CD4-positive, alpha-beta T cell treated with Interleukin-15 for 4 hours (primary cell): Measurements from ENCODE around the gene AGBL1.

ENCODE experiments used
- DNase-seq: peaks from one replicate; pipeline ENCODE4 v3.0.0-alpha.2; 2020; ENCODE audit warnings: low spot score

The AGBL1 gene

DNA sequence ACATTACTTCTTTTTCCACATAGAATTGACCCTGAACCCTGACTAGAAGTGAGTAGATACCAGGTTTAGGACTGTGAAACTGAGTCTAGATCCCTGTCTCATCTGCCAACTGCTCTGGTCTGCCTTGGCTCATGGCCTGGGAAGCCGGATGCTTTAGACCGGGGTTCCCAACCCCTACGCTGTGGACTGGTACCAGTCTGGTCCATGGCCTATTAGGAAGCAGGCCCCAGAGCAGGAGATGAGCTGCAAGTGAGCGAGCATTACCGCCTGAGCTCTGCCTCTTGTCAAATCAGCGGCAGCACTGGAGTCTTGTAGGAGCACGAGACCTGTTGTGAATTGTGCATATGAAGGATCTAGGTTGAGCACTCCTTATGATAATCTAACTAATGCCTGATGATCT lies 734.2 kb downstream of the AGBL1 start:
- no peak for DNase-seq

DNA sequence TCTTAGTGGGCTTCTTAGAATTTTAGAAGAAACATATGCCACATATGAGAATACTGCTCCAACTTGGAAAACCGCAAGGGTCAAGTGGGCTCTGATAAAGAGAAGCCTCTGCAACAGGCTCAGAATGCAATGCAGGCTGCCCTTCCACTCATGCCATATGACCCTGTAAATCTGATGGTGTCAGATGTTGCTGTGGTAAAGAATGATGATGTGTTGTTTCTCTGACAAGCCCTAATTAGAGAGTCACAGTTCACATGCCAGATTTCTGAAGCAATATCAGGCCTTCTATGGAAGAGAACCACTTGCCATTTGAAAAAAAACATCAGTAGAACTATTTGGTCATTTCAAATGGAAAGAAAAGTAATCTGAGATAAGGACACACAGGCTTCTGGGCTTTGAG lies 749.6 kb downstream of the AGBL1 start:
- no peak for DNase-seq

DNA sequence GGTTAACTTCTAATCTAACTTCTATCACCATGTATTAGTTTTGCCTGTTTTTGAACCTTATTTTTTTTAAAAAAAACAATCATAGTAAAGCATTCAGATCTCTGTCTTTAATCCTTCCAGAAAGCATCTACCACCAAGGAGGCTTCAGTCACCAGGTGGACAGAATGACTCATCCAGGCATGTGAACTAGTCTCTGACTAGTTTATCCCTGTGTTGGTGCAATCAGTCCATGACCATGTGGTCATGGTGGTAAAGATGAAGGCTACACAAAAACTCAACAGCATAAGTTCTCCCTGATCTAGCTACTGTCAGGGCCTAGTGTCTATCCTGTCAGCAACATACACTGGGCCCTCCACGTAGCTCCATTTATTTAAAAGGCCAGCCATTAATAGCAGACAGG lies 750.6 kb downstream of the AGBL1 start:
- DNase-seq = no peak

DNA sequence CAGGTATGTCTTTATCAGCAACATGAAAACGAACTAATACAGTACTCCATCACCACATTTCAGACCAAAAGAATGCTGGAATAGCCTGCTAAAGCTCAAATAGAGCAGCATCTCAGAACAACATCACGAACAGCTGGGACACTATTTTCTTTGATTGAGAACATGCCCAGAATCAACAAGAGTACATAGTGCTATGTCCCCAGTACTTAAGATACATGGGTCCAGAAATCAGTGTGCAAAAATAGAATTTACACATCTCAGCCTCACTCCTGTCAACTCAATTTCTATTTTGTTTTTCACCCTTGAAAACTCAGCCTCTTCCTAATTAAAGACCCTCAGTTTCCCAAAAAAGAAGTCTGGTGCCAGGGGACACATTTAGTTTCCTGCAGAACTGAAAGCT lies 753.9 kb downstream of the AGBL1 start:
- DNase-seq = no peak

DNA sequence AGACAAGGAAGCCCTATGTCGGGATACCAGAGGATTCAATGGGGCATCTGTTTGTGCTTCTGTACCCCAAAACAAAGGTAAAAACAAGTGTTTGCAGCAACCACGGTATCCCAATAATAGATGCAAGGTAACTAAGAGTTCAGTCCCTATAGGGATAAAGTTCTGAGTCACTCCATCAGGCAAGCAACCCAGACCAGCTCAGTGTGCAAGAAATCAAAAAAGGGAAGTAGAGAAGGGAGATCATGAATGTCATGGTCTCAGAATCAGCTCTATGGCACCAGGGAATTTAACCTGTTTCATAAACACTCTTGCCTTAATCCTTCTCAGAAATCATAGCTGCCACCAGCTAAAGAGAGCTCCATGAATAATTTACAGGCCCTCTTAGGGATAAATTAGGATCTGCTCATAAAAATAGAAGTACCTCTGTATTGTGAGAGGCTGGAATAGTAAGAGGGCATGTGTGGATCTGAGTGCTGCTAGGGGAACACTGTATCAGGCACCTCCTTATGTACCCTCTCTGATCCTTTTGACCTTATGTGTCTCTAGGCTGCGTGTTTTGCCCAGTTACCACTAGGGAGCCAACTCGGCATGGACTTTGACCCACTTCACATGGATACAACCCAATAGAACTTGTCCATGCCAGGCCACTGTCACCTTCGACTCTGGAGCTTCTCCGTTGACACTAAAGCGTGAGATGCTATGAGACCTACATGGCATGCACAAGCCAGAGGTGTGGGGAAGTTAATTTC lies 754.6 kb downstream of the AGBL1 start:
- DNase-seq = no peak

DNA sequence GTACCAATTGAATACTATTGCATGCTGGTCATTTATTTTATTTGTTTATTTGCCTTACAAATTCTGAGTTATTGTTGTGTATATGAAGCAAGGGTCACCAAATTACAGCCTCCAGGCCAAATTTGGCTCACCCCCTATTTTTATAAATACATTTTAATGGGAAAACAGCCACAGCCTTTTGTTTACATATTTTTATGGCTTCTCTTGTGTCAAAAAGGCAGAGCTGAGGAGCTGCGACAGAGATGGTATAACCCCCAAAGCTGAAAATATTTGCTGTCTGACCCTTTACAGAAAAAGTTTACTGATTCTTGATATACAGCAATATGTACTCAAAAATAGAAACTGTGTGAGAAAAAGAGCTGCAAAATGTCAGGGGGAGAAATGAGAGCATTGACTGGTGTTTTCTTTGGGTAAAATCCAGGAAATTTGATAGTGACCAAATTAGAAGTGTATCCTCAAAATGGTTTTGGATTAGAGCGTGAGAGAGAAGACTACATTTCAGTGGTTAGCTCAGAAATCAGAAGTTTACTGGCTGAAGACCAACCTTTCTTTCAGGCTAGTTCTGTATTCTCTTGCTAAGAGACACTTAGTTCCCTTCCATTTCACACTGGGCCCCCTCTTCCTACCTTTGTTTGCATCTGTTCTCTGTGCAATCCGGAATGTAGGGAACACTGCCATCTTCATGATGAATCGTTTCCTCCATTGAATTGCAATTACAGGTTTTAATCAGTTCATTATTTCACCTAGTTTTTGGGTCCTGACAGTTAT lies 757.8 kb downstream of the AGBL1 start:
- DNase-seq = no peak

DNA sequence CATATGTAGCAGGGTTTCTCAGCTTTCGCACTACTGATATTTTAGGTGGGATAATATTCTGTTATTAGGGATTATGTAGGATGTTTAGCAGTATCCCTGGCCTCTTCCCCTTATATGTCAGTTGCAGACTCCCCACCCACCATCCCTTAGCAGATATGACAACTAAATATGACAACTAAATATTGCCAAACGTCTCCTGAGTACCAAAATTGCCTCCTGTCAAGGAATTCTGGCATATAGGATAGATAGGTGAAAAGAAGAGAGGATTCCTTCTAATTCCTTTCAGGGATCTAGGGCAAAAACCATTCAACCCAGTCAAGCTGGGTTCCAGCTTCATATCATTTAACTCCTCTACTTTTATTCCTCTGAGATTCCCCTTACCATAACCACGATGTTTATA lies 759.8 kb downstream of the AGBL1 start:
- DNase-seq = no peak

DNA sequence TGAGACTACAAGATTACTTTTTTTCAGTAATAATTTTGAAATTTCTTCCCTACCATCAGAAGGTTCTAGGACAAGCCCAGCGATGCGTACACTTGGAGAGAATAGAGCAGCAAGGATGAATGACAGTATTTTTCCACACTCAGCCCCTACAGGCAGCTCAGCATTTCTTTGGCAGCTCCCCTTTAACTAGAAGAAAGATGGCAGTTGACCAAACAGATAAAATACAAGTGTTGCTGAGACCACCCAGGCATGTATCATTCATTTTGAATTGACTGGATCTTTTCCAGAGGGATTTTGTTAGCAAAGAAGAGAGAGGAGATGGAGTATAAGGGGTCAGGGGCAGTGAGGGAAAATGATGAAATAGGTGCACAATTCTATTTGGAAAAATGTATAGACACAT lies 761.3 kb downstream of the AGBL1 start:
- no peak for DNase-seq

DNA sequence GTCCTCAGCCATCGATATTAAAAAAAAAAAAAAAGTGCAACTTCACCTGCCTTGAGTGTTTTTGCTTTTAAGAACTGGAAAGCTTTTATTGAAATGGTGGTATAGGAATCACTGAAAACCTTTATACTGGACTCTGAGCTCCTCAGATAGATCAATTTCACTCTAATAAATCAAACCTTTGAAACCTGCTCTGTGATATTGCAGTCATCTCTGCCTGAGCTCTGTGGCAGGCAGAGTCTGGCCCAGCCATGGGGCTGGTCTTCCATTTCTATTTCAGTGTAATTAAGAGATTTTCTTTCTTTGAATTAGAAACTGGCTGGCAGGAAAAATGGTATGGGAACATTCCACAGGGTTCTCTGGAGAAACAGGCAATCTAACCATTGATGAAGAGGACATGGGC lies 762.5 kb downstream of the AGBL1 start:
- DNase-seq = no peak

DNA sequence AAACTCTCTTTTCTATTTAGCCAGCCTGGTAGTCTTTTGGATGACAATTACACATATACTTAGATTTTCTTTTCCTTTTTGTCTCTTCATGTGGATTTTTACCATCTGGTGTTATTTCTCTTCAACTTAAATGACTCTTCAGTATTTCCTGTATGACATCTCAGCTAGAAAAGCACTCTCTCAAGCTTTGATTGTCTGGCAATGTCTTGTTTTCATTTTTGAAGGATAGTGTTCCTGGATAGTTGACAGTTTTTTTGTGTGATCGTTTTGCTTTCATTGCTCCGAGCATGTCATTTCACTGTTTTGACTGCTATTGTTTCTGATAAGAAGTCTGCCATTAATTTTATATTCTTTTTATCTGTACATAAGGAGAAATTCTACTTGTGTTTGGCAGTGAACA lies 766.4 kb downstream of the AGBL1 start:
- DNase-seq = no peak

DNA sequence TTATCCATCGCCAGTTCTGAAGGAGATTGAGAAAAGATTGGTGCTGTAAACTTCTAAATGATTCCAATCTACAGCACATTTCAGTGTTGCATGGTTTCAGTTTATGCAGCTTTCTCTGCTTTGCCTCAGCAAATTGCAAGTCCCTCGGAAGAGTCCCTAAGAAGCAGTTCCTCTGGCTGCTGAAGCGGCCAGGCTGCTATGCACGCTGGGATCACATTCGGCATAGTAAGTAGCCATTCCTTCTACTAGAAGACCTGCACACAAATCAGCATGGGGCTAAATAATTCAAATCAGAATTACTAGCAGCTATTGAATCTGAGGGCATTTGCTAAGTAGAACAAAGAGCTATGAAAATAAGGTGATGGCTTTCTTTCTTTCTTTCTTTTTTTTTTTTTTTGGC lies 769.5 kb downstream of the AGBL1 start:
- DNase-seq = no peak

DNA sequence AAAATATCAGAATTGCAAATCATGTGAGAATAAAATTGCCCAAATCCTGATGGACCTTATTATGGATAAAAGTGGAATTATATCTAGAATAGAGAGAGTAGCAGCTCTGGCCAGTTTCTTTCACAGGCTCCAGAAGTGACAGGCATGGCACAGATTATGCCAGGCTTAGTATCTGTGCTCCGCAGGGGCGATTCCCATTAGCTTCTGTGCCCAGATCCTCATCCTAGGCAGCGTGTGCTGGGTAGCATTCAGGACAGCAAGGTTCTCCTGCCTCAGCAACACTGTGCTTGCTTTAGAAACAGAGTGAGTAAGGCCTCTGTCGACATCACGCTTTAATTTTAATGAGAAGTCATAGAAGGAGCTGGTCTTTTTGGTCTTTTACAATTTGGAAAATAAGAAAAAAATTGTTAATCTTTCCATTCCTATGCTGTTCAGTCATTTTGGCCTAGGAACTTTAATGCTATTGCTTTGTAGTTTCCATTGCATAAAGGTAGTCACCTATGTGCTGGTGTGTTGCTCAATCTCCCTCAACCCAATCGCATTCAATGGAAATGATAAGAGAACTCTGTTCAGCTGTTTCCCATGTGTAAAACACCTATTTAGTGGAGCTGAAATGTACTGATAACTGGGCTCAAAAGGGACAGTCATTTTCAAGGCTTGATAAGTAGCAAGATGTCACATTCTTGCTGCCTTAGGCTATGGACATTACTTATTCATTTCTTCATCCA lies 770.1 kb downstream of the AGBL1 start:
- DNase-seq = no peak

DNA sequence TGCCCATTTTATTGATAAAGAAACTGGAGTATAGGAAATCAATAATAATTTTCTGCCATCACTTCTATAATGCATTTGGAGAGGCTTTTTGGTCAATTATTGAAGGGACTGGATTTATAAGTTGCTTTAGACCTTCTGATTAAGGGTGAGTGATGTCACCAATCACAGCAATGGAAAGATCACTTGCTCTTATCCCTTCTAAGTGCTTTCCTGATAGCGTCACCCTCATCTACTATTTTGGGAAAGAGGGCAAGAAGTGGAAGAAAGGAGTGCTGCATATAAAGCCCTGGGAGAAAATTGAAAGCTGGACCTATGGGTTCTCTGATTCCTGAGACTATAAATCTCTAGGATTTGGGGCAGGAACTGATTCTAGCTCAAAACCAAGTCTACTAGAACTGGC lies 771.3 kb downstream of the AGBL1 start:
- no peak for DNase-seq

DNA sequence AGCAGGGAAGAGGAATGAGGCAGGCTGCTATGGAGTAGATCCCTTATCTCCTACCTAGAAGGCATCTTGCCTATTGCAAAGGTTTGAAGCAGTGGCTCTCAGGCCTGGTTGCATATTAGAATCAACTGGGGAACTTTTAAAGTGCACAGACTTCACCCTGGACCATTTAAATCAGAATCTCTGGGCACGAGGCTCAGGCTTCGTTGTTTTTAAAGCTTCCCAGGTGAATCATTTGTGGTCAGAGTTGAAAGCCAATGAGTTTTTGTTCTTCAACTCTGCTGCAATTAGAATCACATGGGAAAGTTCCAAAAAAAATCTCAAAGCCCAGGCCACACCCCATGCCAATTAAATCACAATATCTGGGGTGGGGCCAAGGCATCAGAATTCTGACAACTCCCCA lies 773.1 kb downstream of the AGBL1 start:
- DNase-seq = no peak

DNA sequence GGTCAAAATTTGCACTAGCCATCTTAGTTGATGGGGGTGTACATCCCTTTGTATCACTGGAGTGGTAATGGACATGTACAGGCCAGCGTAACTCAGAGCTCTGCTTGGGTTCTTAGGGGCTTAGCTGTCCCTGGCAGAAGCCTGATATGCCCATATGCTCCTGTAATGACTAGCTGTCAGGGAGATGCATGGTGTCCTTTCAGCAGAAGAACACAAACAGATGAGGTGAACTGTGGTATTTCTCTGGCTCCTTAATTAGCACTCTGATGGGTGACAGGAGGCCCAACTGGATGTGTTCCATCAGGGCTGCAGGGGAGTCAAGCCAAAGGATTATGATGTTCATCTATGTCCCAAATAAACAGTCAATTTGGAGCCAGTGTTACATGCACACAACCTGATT lies 774.5 kb downstream of the AGBL1 start:
- DNase-seq = no peak

DNA sequence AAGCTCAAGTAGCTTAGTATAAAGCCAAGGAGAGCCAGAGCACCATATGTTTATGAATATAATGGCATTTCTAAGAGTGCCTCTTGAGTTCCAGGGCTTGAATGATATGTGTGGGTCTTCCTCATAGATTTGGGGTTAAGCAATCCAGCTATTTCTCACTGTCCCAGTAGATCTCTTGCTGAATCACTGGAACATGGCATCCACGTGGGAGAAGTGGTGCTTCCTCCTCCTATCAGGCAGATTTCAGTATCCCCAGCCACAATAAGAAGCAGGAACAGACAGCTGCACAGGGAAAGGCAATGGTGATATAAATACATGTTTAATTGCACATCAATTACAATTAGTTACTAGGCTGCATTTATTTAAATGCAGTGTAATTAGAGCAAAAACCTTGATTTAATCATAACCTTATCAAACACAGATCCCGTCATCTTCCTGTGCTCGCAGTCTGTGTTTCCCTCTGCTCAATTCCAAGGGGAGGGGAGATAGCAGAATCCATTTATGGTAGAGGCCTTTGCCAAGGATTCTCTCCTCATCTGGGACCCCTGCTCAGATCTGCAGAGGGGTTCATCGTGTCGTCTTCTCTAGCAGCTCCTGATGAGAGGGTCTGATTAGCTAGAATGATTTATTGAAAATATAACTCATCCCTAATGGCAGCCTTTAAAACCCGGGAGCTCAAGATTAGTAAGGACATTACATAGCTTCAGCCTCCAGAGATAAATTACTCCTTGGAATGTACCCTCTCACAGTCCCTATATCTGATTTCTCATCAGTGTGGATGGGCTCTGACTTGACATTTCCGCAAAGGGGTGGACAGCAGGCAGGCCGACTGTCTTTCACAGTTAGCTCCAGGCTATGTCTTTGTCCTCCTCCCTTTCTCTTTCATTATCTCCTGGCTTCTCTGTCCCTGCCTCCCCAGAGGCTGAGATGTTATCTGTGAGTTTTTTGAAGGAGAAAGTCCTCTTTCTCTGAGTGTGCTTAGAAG lies 775.9 kb downstream of the AGBL1 start:
- no peak for DNase-seq

DNA sequence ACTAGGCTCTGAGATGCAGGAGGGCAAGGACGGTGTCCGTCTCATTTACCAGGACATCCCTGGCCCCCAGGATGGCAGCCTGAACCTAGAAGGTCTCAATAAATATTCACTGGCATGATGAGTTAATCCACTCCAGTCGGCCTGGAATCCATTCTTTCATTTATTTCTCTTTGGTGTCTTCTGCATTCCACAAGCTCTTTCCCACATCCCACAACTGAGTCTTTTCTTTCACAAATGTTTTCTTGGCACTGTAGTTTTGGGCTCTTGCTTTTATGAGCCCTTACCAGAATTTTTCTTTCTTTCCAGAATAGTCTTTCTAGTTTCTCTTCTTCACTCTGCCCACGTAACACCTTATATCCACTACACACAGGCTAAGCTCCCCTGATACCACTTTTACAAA lies 778.0 kb downstream of the AGBL1 start:
- DNase-seq = no peak

DNA sequence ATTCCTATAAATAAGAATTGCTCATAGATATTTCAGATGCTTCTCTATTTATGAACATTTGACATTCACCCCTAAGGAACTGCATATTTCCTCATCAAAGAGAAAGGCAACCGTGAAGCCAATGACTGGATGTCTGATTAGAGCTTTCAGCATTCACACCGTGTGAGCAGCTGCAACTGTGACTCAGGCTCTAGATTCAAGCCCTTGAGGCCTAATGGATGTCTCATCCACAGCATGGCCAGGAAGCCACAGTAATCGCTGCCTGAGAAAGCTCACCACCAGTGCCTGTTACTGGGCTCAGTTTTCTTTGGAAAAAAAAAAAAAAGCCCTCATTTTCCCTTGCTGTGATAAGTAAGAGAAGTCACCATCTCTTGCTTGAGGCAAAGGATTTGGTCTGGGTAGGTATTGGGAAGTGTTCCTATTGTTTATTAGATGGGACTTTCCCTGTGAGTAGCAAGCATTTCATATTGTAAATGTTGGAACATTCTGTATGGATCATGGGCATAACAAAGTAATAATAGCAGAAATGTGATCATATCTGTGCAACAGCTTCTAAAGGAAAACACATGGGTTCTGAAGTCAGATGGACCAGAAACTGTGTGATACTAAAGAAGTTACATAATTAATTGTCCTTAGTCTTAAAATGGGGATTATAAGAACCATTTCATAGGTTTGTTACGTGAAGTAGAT lies 783.7 kb downstream of the AGBL1 start:
- DNase-seq = no peak

DNA sequence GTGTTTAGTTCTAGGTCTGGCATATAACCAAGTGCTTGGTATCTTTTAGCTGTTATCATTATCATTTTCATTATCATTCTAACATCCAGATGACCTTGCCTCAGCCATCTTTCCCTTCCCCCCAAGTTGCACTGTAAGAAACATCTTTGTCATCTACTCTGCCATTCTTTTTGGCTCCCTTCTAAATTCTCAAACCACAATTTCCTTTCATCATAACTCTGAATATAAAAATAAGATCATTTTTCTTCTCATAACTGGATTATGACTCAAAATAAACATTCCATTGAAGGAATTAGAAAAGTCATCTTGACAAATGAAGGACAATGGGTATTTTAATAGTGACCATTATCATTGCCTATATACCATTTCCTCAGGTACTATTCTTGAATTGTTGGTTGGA lies 786.2 kb downstream of the AGBL1 start:
- DNase-seq = no peak

DNA sequence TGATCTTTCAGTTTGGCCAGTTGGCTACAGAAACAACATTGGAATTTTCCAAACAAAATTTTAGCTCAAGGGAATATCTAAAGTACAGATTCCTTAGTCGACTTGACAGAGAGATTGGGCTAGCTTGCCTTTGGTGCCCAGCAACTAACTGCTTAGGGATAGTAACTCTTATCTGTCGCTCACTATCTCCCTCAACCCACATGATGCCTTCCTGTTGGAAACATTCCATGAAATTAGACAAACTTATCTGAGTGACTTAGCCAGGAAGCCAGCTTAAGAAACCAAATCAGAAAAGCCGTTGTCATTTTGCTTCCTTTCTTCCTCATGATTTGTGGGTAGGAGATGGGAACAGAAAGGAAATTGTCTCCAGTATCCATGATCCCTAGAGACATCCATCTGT lies 791.2 kb downstream of the AGBL1 start:
- DNase-seq = no peak

DNA sequence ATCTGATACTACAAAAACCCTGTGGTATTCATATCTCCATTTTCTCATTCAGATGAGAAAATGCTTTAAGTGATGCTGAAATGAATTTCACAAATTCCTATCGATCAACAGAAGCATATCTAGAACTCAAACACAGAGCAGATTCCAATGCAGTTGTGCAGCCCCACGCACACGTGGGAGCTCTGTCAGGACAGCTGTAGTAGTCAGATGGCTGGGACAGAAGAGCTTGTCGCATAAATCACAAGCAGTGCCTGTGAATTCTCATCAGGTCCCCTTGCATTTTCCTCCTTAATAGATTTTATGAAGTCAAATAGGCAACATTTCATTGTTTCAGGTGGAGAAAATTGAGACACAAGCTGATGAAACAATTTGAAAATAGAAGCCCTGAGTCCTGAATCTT lies 792.3 kb downstream of the AGBL1 start:
- DNase-seq = no peak
